HL-60 (cell line): Measurements from ENCODE around the gene MRPL22.

Source experiments
- POLR2AphosphoS5 ChIP-seq: IDR thresholded peaks from 2 replicates; pipeline ENCODE4 v1.6.1; 2012; ENCODE audit warnings: low read depth
- TF ChIP-seq, protein P1 (sequence below): IDR thresholded peaks from one replicate; pipeline ENCODE4 v1.5.1; 2011; ENCODE audit warnings: low read length, control low read depth, inconsistent platforms; ENCODE audit not compliant: insufficient read depth

DNA sequence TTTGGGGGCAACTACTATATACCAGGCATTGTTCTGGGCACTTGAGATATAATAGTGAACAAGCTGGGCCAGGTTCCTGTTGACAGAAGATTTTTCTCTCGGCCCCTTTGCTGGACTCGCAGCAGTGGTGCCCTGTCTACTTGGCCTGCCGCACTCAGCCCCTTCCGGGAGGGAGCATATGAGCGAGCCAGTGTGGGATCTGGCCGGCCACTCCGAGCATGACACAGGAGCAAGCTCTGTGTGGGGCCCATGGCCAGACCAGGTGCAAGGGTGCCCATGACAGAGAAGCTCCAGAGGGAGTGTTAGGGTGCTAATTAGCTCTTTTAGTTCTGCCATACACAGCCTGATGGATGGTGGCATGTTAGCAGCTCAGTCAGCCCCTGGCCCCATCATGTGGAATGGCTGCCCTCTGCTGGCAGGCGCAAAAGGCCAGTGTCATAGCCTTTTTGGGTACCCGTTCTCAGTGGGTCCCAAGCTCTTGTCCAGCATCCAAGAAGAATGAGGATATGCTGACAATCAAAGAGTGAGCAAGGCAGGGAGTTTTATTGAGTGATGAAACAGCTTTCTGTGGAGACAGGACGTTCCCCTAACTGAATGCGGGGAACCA, 63.4 kb downstream of the MRPL22 start:
- TF ChIP-seq, protein P1, sequence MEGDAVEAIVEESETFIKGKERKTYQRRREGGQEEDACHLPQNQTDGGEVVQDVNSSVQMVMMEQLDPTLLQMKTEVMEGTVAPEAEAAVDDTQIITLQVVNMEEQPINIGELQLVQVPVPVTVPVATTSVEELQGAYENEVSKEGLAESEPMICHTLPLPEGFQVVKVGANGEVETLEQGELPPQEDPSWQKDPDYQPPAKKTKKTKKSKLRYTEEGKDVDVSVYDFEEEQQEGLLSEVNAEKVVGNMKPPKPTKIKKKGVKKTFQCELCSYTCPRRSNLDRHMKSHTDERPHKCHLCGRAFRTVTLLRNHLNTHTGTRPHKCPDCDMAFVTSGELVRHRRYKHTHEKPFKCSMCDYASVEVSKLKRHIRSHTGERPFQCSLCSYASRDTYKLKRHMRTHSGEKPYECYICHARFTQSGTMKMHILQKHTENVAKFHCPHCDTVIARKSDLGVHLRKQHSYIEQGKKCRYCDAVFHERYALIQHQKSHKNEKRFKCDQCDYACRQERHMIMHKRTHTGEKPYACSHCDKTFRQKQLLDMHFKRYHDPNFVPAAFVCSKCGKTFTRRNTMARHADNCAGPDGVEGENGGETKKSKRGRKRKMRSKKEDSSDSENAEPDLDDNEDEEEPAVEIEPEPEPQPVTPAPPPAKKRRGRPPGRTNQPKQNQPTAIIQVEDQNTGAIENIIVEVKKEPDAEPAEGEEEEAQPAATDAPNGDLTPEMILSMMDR, result peak; percentile 33
- TF ChIP-seq POLR2AphosphoS5, result no peak
